ENCODE results near the gene PRPSAP2.
A peak's percentile ranks its signal among the peaks of the same experiment; 100 is the strongest.
"Not testable (repeated sequence)": the region's sequence is repeated elsewhere in the genome, so short reads cannot be mapped to it uniquely, and the experiment has no call there.

PRPSAP2 gene

DNA sequence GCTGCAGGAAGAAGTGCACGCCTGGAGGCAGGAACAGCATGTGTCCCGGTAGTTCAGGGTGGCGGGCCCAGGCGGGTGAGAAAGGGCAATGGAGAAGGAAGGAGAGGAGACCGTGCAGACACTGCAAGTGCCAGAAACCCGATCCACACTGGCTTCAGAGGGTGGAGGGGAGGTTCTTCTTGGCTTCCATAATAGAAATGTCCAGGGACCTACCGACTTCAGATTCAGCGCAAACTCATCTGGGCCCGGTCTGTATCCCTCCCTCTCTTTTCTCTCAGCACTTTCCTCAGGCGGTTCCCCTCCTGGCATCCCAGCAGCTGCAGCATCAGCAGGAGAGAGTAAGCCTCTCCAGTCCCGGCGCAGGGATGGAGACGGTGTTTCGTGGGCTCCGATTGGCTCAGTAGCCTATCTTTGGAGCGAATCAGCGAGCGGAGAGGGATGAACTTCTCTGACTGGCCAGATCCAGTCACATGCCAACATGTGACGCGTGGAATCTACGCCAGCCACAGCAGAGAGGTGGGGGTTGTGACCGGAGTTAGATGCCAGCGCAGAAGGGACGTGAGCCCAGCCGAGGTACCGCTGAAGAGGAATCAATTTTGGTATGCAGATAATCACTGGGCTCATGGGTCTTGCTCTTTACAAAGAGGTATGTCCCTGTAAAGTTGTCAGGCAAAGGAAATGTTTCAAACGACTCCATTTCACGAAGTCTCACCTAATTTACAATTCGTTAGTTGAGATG, 1.9 kb upstream of the PRPSAP2 start:
- Histone ChIP-seq H3K4me1 (ENCODE audit: control insufficient read depth in 1 of 2, insufficient read depth in 2 of 2, low read length in 2 of 2) (peaks cover 16 to 27% of the 10 kb centered on the region in 2 donors), H3K36me3 (ENCODE audit: control insufficient read depth in 1 of 2, insufficient read depth in 2 of 2, low read length in 2 of 2) (no peaks in the 10 kb centered on the region), H3K27me3 (ENCODE audit: control insufficient read depth in 1 of 2, insufficient read depth in 2 of 2, low read length in 2 of 2) (no peaks in the 10 kb centered on the region), H3K4me3 (ENCODE audit: low read depth in 1 of 2, low read length in 2 of 2) (peak overlapping the region; percentile 74 to 89), H3K27ac (ENCODE audit: low read depth, low read length) (peak overlapping the region; percentile 61), H3K9me3 (ENCODE audit: control insufficient read depth in 1 of 2, low read length in 2 of 2) (no peaks in the 10 kb centered on the region), H3K9ac (ENCODE audit: low read depth in 1 of 2, low read length in 2 of 2) (peak overlapping the region; percentile 64 to 73)

DNA sequence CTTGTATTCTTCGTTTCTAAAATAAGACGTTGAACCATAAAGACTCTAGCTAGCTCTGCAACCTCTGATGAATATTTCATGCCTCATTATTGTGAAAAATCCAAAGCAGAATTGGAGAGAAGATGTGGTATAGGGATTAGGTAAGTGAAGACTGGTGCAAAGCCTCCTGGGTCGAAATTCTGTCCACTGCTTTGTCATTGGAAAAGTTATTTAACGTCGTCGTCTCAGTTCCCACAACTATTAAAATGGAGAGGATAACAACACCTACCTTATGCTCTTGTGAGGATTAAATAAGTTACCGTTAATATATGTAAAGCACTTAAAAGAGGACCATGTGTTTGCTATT, 1.4 kb upstream of the PRPSAP2 start:
- no peaks in the 10 kb centered on the region for H3K36me3 ChIP-seq (ENCODE audit: control insufficient read depth in 1 of 2, insufficient read depth in 2 of 2, low read length in 2 of 2)
- peak overlapping the region; percentile 64 to 73 for H3K9ac ChIP-seq (ENCODE audit: low read depth in 1 of 2, low read length in 2 of 2)
- H3K4me3 ChIP-seq (ENCODE audit: low read depth in 1 of 2, low read length in 2 of 2), result peak overlapping the region; percentile 74 to 89
- peak overlapping the region; percentile 61 for H3K27ac ChIP-seq (ENCODE audit: low read depth, low read length)
- H3K9me3 ChIP-seq (ENCODE audit: control insufficient read depth in 1 of 2, low read length in 2 of 2), result no peaks in the 10 kb centered on the region
- peaks cover 16 to 27% of the 10 kb centered on the region in 2 donors for H3K4me1 ChIP-seq (ENCODE audit: control insufficient read depth in 1 of 2, insufficient read depth in 2 of 2, low read length in 2 of 2)
- H3K27me3 ChIP-seq (ENCODE audit: control insufficient read depth in 1 of 2, insufficient read depth in 2 of 2, low read length in 2 of 2), result no peaks in the 10 kb centered on the region

DNA sequence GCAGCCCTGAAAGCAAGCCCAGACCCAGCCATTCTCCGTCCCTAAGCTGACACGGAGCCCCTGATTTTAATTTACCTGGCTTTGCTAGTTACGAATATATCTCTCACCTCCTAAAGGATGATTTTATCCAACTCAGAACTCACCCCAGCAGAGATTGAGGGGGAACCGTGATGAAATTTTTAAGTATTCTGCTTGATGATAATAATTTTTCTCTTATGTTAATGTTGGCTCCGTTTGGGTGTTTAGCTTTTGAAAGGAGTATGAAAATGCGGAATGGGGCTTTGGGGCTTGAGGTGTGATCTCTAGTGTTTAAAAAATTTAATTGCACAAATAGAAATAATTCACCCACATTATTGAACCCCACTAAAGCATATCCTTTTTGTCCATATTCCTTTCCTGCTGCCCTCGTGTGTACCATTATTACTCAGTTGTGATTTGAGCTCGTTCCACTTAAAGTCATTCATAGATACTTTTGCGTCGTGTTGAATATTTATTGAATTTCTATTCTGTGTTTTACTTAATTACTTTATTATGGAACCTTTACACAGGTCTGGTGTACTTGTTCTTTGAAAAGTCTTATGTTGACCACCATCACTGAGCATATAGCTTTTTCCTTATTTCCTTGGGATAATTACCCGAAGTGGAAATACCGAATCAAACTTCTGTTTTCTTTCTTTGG, 775 bp downstream of the PRPSAP2 start:
- Histone ChIP-seq H3K27ac (ENCODE audit: low read depth, low read length) (peak overlapping the region; percentile 85), H3K9me3 (ENCODE audit: control insufficient read depth in 1 of 2, low read length in 2 of 2) (no peaks in the 10 kb centered on the region), H3K4me3 (ENCODE audit: low read depth in 1 of 2, low read length in 2 of 2) (peak overlapping the region; percentile 87 to 88), H3K4me1 (ENCODE audit: control insufficient read depth in 1 of 2, insufficient read depth in 2 of 2, low read length in 2 of 2) (peaks cover 16 to 27% of the 10 kb centered on the region in 2 donors), H3K9ac (ENCODE audit: low read depth in 1 of 2, low read length in 2 of 2) (peak overlapping the region; percentile 79 to 95), H3K36me3 (ENCODE audit: control insufficient read depth in 1 of 2, insufficient read depth in 2 of 2, low read length in 2 of 2) (no peaks in the 10 kb centered on the region), H3K27me3 (ENCODE audit: control insufficient read depth in 1 of 2, insufficient read depth in 2 of 2, low read length in 2 of 2) (no peaks in the 10 kb centered on the region)

- no peaks in the 10 kb centered on the region for H3K36me3 ChIP-seq (ENCODE audit: control insufficient read depth in 1 of 2, insufficient read depth in 2 of 2, low read length in 2 of 2)
- peaks cover 16 to 27% of the 10 kb centered on the region in 2 donors for H3K4me1 ChIP-seq (ENCODE audit: control insufficient read depth in 1 of 2, insufficient read depth in 2 of 2, low read length in 2 of 2)
- no peak overlapping the region for H3K27ac ChIP-seq (ENCODE audit: low read depth, low read length)
- no peaks in the 10 kb centered on the region for H3K9me3 ChIP-seq (ENCODE audit: control insufficient read depth in 1 of 2, low read length in 2 of 2)
- peak overlapping the region; percentile 87 to 88 for H3K4me3 ChIP-seq (ENCODE audit: low read depth in 1 of 2, low read length in 2 of 2)
- peak overlapping the region; percentile 79 to 95 for H3K9ac ChIP-seq (ENCODE audit: low read depth in 1 of 2, low read length in 2 of 2)
- H3K27me3 ChIP-seq (ENCODE audit: control insufficient read depth in 1 of 2, insufficient read depth in 2 of 2, low read length in 2 of 2), result no peaks in the 10 kb centered on the region
Observed at GRCh38 chr17:18859256-18859655, 1.3 kb downstream of the PRPSAP2 start.

- Histone ChIP-seq H3K4me1 (ENCODE audit: control insufficient read depth in 1 of 2, insufficient read depth in 2 of 2, low read length in 2 of 2) (peaks cover 16 to 29% of the 10 kb centered on the region in 2 donors), H3K36me3 (ENCODE audit: control insufficient read depth in 1 of 2, insufficient read depth in 2 of 2, low read length in 2 of 2) (no peaks in the 10 kb centered on the region), H3K27me3 (ENCODE audit: control insufficient read depth in 1 of 2, insufficient read depth in 2 of 2, low read length in 2 of 2) (no peaks in the 10 kb centered on the region), H3K9ac (ENCODE audit: low read depth in 1 of 2, low read length in 2 of 2) (no peak overlapping the region), H3K4me3 (ENCODE audit: low read depth in 1 of 2, low read length in 2 of 2) (no peak overlapping the region), H3K27ac (ENCODE audit: low read depth, low read length) (no peak overlapping the region), H3K9me3 (ENCODE audit: control insufficient read depth in 1 of 2, low read length in 2 of 2) (no peaks in the 10 kb centered on the region)
Observed at GRCh38 chr17:18860161-18860972, 2.4 kb downstream of the PRPSAP2 start.

DNA sequence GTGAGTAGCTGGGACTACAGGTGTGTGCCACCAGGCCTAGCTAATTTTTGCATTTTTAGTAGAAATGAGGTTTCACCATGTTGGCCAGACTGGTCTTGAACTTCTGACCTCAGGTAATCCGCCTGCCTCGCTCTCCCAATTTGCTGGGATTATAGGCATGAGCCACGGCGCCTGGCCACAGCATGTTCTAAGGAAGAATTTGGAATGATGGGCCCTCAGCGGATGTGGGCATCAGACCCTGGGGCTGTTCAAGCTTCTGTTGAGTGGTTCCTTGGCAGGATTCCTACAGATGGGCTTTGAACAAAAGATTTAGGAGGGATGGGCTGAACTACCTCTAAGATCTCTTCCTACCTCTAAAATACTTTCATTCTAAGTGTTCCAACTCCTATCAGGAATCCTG, 4.1 kb downstream of the PRPSAP2 start:
- Histone ChIP-seq H3K4me3 (ENCODE audit: low read depth in 1 of 2, low read length in 2 of 2) (no peak overlapping the region), H3K4me1 (ENCODE audit: control insufficient read depth in 1 of 2, insufficient read depth in 2 of 2, low read length in 2 of 2) (peaks cover 13 to 24% of the 10 kb centered on the region in 2 donors), H3K36me3 (ENCODE audit: control insufficient read depth in 1 of 2, insufficient read depth in 2 of 2, low read length in 2 of 2) (peaks cover 0 to 4% of the 10 kb centered on the region in 2 donors), H3K27me3 (ENCODE audit: control insufficient read depth in 1 of 2, insufficient read depth in 2 of 2, low read length in 2 of 2) (no peaks in the 10 kb centered on the region), H3K27ac (ENCODE audit: low read depth, low read length) (no peak overlapping the region), H3K9ac (ENCODE audit: low read depth in 1 of 2, low read length in 2 of 2) (no peak overlapping the region), H3K9me3 (ENCODE audit: control insufficient read depth in 1 of 2, low read length in 2 of 2) (no peaks in the 10 kb centered on the region)

DNA sequence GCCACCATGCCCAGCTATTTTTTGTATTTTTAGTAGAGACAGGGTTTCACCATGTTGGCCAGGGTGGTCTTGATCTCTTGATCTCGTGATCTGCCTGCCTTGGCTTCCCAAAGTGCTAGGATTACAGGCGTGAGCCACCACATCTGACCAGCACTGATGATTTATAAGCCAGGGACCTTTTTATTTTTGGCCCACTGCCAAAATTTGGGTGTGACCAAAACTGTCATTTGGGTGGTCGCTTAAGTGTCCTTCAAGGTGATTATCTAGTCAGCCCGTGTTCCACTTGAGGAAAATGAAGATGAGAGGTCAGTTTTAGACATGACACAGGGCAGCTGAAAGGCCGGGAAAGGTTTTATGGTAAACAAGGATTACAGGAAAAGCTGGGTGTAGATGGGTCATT, 7.1 kb downstream of the PRPSAP2 start:
- not testable (repeated sequence) for H3K36me3 ChIP-seq (ENCODE audit: control insufficient read depth in 1 of 2, insufficient read depth in 2 of 2, low read length in 2 of 2); H3K27ac ChIP-seq (ENCODE audit: low read depth, low read length)

DNA sequence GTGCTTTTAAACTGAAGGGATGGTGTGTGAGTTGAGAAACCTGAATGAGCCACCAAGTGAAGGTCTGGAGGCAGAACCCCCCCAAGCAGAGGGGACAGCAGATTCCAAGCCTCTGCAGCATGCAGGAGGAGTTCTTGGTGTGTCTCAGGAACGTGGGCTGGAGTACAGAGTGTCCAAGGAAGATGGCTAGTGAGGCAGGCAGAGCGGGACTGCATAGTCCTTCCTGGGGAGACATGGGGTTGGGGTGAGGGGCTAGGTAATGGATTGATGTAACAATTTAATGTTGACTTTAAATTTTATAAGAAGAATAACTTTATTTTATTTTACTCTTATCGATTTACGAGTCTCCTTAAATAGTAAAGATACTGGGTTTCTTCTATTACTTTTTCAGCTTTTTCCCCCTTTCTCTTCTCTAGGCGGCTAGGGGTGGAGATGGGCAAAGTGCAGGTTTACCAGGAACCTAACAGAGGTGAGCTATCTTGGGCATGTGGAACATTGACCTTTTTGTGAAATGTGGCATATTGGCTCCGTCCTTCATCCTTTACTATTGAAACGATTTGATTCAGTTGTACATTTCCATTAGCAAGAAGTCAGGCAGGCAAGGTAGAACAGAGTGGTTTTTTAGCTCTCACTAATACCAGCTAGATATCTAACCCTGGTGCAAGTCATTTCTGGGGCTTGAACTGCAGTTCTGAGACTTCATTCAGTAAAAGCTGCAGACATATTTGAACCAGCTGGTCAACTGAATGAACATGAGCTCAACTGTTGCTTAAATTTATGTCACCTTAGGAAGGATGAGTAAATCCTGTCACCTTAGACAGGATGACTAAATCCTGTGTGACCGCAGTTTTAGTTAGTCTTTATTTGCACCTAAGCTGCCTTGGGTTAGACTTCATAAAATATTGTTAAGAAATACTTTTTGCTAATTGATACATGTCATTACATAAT, 9.2 kb downstream of the PRPSAP2 start:
- peaks cover 5 to 18% of the 10 kb centered on the region in 2 donors for H3K36me3 ChIP-seq (ENCODE audit: control insufficient read depth in 1 of 2, insufficient read depth in 2 of 2, low read length in 2 of 2)

More for the DNA sequence above, 7.1 kb downstream of the PRPSAP2 start:
- H3K4me3 ChIP-seq (ENCODE audit: low read depth in 1 of 2, low read length in 2 of 2); H3K9ac ChIP-seq (ENCODE audit: low read depth in 1 of 2, low read length in 2 of 2); H3K27me3 ChIP-seq (ENCODE audit: control insufficient read depth in 1 of 2, insufficient read depth in 2 of 2, low read length in 2 of 2); H3K9me3 ChIP-seq (ENCODE audit: control insufficient read depth in 1 of 2, low read length in 2 of 2): not testable (repeated sequence)
- peaks cover 9 to 21% of the 10 kb centered on the region in 2 donors for H3K4me1 ChIP-seq (ENCODE audit: control insufficient read depth in 1 of 2, insufficient read depth in 2 of 2, low read length in 2 of 2)

DNA sequence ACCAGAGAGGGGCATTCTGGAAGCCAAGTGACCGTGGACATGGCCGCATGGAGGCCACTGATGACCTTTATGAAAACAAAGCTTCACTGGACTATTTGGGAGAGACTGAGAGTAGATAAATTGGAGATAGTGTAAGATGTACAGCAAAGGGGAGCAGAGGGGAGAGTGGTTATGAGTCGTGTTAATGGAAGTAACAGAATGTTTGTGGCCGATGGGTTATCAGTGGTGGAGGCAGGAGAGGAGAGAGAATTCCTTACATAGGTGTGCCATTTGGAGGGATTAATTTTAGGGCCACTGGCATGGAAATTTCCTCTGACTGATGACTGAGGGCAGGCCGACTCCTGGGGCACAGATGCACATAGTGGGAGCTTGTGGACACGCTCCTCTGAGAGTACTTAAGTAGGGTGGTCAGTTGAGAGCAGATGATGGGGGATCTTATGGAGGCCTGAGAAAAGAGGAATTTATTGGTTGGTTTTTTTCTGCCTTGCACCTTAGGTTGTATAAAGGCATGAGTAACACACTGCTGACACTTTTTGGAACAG, 19.2 kb downstream of the PRPSAP2 start:
- Histone ChIP-seq H3K4me3 (ENCODE audit: low read depth in 1 of 2, low read length in 2 of 2) (no peak overlapping the region), H3K9me3 (ENCODE audit: control insufficient read depth in 1 of 2, low read length in 2 of 2) (no peaks in the 10 kb centered on the region), H3K4me1 (ENCODE audit: control insufficient read depth in 1 of 2, insufficient read depth in 2 of 2, low read length in 2 of 2) (no peaks in the 10 kb centered on the region), H3K9ac (ENCODE audit: low read depth in 1 of 2, low read length in 2 of 2) (no peak overlapping the region), H3K27ac (ENCODE audit: low read depth, low read length) (no peak overlapping the region), H3K27me3 (ENCODE audit: control insufficient read depth in 1 of 2, insufficient read depth in 2 of 2, low read length in 2 of 2) (no peaks in the 10 kb centered on the region), H3K36me3 (ENCODE audit: control insufficient read depth in 1 of 2, insufficient read depth in 2 of 2, low read length in 2 of 2) (peaks cover 21 to 75% of the 10 kb centered on the region in 2 donors)

More for the DNA sequence above, 9.2 kb downstream of the PRPSAP2 start:
- Histone ChIP-seq H3K27ac (ENCODE audit: low read depth, low read length) (peak overlapping the region; percentile 30), H3K9me3 (ENCODE audit: control insufficient read depth in 1 of 2, low read length in 2 of 2) (no peaks in the 10 kb centered on the region), H3K9ac (ENCODE audit: low read depth in 1 of 2, low read length in 2 of 2) (peak overlapping the region in 1 of 2 donors; percentile 23), H3K4me3 (ENCODE audit: low read depth in 1 of 2, low read length in 2 of 2) (peak overlapping the region in 1 of 2 donors; percentile 39), H3K4me1 (ENCODE audit: control insufficient read depth in 1 of 2, insufficient read depth in 2 of 2, low read length in 2 of 2) (peaks cover 9 to 15% of the 10 kb centered on the region in 2 donors), H3K27me3 (ENCODE audit: control insufficient read depth in 1 of 2, insufficient read depth in 2 of 2, low read length in 2 of 2) (no peaks in the 10 kb centered on the region)
